DOHH2 (cell line): ENCODE data around the gene SH2B2.
A peak's percentile ranks its signal among the peaks of the same experiment; 100 is the strongest.
"Not testable (repeated sequence)": the region's sequence is repeated elsewhere in the genome, so short reads cannot be mapped to it uniquely, and the experiment has no call there.

Experiments
- H3F3A ChIP-seq: fragments of 200-600 bp; sonication (generic), shearing (Covaris generic); 2 replicates; pipeline ENCODE4 v1.6.0; 2016; ENCODE audit warnings: antibody characterized with exemption, mild to moderate bottlenecking; ENCODE audit not compliant: control insufficient read depth, insufficient read depth
- H3K27ac ChIP-seq: fragments of 200-600 bp; sonication (generic); 2 replicates; pipeline ENCODE4 v1.5.1; 2014; ENCODE audit warnings: low read depth, mild to moderate bottlenecking, low read length, moderate library complexity
- H3K27me3 ChIP-seq: fragments of 200-600 bp; sonication (generic); 2 replicates; pipeline ENCODE4 v1.6.1; 2014; ENCODE audit warnings: mild to moderate bottlenecking, low read length, mixed read lengths; ENCODE audit not compliant: control insufficient read depth
- H3K36me3 ChIP-seq: fragments of 200-600 bp; sonication (generic); 2 replicates; pipeline ENCODE4 v1.6.1; 2014; ENCODE audit warnings: mild to moderate bottlenecking, low read length, moderate library complexity, mixed read lengths; ENCODE audit not compliant: control insufficient read depth
- H3K4me1 ChIP-seq: fragments of 200-600 bp; sonication (generic); 2 replicates; pipeline ENCODE4 v1.6.1; 2014; ENCODE audit warnings: mild to moderate bottlenecking, low read length, mixed read lengths; ENCODE audit not compliant: control insufficient read depth
- H3K4me2 ChIP-seq: fragments of 200-600 bp; sonication (generic); 2 replicates; pipeline ENCODE4 v1.6.0; 2014; ENCODE audit warnings: mild to moderate bottlenecking, low read length, moderate library complexity
- H3K4me3 ChIP-seq: fragments of 200-600 bp; sonication (generic); 2 replicates; pipeline ENCODE4 v1.5.1; 2014; ENCODE audit warnings: mild to moderate bottlenecking, low read length, mixed read lengths
- H3K79me2 ChIP-seq: fragments of 200-600 bp; sonication (generic); 2 replicates; pipeline ENCODE4 v1.6.1; 2014; ENCODE audit warnings: mild to moderate bottlenecking, low read length, mixed read lengths; ENCODE audit not compliant: control insufficient read depth
- H3K9me2 ChIP-seq: fragments of 200-600 bp; sonication (generic); replicated peaks from 2 replicates; pipeline ENCODE4 v1.6.1; 2014; ENCODE audit warnings: mild to moderate bottlenecking, low read length, mixed read lengths; ENCODE audit not compliant: control insufficient read depth
- H3K9me3 ChIP-seq: fragments of 200-600 bp; sonication (generic); 2 replicates; pipeline ENCODE4 v1.6.1; 2014; ENCODE audit warnings: antibody characterized with exemption, low read length, mixed read lengths; ENCODE audit not compliant: control insufficient read depth, insufficient read depth
- H4K20me1 ChIP-seq: fragments of 200-600 bp; sonication (generic); 2 replicates; pipeline ENCODE4 v1.6.0; 2014; ENCODE audit warnings: low read depth, mild to moderate bottlenecking, antibody characterized with exemption, low read length, moderate library complexity; ENCODE audit not compliant: control insufficient read depth, insufficient read depth
- EZH2phosphoT487 ChIP-seq: fragments of 200-600 bp; sonication (generic); IDR thresholded peaks from 2 replicates; pipeline ENCODE4 v1.6.1; 2017; ENCODE audit warnings: borderline replicate concordance, mild to moderate bottlenecking, antibody characterized with exemption, low read length, moderate library complexity, mixed read lengths
- TF ChIP-seq, protein P1 (sequence below): fragments of 200-600 bp; sonication (generic); IDR thresholded peaks from one replicate; pipeline ENCODE4 v1.5.1; 2014; ENCODE audit warnings: antibody characterized with exemption, mild to moderate bottlenecking, low read depth, low read length; ENCODE audit not compliant: poor library complexity, severe bottlenecking

The SH2B2 gene

DNA sequence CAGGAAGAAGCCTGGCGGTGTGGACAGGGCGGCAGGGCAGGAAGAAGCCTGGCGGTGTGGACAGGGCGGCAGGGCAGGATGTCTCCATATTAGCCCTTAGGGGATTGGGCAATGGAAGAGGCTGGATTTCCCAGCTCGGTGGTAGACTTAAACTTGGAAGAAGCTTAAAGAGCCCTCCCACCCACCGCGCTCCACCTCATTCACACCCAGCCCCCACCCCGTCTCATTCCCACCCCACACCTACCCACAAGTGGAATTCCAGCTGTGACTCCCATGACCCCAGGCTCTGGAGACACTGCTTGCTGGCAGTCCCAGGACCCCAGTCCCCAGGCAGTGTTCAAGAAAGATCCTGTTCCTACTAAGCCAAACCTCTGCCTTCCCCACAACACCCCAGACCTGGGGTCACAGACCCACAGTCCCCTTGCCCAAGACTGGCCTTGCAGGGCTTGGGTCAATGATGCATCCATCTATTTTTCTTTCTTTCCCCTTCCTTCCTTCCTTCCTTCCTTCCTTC, 35.6 kb downstream of the SH2B2 start:
- no peak for TF ChIP-seq EZH2phosphoT487
- TF ChIP-seq, protein P1, sequence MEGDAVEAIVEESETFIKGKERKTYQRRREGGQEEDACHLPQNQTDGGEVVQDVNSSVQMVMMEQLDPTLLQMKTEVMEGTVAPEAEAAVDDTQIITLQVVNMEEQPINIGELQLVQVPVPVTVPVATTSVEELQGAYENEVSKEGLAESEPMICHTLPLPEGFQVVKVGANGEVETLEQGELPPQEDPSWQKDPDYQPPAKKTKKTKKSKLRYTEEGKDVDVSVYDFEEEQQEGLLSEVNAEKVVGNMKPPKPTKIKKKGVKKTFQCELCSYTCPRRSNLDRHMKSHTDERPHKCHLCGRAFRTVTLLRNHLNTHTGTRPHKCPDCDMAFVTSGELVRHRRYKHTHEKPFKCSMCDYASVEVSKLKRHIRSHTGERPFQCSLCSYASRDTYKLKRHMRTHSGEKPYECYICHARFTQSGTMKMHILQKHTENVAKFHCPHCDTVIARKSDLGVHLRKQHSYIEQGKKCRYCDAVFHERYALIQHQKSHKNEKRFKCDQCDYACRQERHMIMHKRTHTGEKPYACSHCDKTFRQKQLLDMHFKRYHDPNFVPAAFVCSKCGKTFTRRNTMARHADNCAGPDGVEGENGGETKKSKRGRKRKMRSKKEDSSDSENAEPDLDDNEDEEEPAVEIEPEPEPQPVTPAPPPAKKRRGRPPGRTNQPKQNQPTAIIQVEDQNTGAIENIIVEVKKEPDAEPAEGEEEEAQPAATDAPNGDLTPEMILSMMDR: no peak
- peaks cover 76% of the 10 kb centered on the region for H3K79me2 ChIP-seq
- no peaks in the 10 kb centered on the region for H3K27me3 ChIP-seq
- peak overlapping the region; percentile 26 for H3K4me2 ChIP-seq
- peaks cover 24% of the 10 kb centered on the region for H4K20me1 ChIP-seq
- H3F3A ChIP-seq: peaks cover 36% of the 10 kb centered on the region
- H3K4me1 ChIP-seq: peaks cover 70% of the 10 kb centered on the region
- H3K4me3 ChIP-seq: no peak overlapping the region
- H3K9me3 ChIP-seq: no peaks in the 10 kb centered on the region
- H3K36me3 ChIP-seq: peaks cover 97% of the 10 kb centered on the region
- H3K27ac ChIP-seq: peak overlapping the region; percentile 23; the same call in 1 of the 2 replicates
- H3K9me2 ChIP-seq: no peaks in the 10 kb centered on the region

GRCh38 chr7:102323914-102324195, 37.2 kb downstream of the SH2B2 start:
- H3K9me2 ChIP-seq: no peaks in the 10 kb centered on the region
- 0 out of 2 replicates have a peak overlapping the region, but pooled peaks have one; percentile 0 for H3K4me2 ChIP-seq
- peaks cover 66% of the 10 kb centered on the region for H3K4me1 ChIP-seq
- no peak overlapping the region for H3K4me3 ChIP-seq
- peaks cover 20% of the 10 kb centered on the region for H4K20me1 ChIP-seq
- peaks cover 38% of the 10 kb centered on the region for H3F3A ChIP-seq
- no peaks in the 10 kb centered on the region for H3K27me3 ChIP-seq
- no peak overlapping the region for H3K27ac ChIP-seq
- H3K79me2 ChIP-seq: peaks cover 92% of the 10 kb centered on the region
- no peaks in the 10 kb centered on the region for H3K9me3 ChIP-seq
- H3K36me3 ChIP-seq: peaks cover 93% of the 10 kb centered on the region
- TF ChIP-seq, protein P1: no peak
- no peak for TF ChIP-seq EZH2phosphoT487

DNA sequence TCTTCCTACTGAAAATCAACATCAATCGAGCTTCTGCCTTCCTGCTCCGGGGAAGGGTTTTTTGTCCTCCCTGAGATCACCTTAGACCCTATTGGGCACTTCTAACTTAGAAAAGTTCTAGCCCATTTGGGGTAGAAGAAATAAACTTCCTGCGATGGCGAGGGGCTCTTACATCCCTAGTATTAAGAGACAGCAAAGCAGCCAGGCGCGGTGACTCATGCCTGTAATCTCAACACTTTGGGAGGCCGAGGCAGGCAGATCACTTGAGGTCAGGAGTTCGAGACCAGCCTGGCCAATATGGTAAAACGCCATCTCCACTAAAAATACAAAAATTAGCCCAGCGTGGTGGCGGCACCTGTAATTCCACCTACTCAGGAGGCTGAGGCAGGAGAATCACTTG, 38.4 kb downstream of the SH2B2 start:
- not testable (repeated sequence) for H3K9me3 ChIP-seq, H3K4me3 ChIP-seq, H3K9me2 ChIP-seq, H3K27ac ChIP-seq, H3K4me2 ChIP-seq, H3K27me3 ChIP-seq
- Histone ChIP-seq H3K36me3 (peaks cover 80% of the 10 kb centered on the region), H3K79me2 (peaks cover 93% of the 10 kb centered on the region), H4K20me1 (peaks cover 18% of the 10 kb centered on the region), H3F3A (peaks cover 38% of the 10 kb centered on the region), H3K4me1 (peaks cover 68% of the 10 kb centered on the region)

DNA sequence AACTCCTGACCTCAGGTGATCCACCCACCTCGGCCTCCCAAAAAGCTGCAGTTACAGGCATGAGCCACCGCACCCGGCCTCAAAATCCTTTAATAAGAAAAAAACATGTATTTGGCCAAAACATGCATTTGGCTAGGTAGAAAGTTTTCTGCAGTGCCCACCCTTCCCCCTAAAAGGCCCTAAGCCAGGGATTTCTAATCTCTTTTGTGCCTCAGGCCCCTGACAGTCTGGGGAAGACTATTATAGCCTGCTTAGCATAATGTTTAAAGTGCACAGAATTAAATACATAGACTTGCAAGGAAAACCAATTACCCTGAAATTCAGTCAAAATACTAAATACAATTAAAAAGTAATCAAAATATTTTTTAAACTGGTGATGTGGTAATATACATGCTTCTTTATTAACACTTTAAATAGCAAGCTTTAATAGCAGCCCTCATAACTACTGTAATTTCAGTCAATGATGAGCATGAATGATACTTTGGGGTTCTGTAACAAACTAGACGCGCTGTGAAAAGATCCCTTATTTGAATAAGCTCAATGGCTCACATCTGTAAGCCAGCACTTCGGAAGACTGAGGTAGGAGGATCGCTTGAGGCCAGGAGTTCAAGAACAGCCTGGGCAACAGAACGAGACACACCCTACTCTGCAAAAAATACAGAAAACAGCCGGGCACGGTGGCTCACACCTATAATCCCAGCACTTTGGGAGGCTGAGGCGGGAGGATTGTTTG, 39.7 kb downstream of the SH2B2 start:
- Histone ChIP-seq H3K4me2 (peak overlapping the region; percentile 81), H3K4me1 (peaks cover 69% of the 10 kb centered on the region), H3K27me3 (no peaks in the 10 kb centered on the region), H3F3A (peaks cover 46% of the 10 kb centered on the region), H3K4me3 (peak overlapping the region; percentile 92), H4K20me1 (peaks cover 13% of the 10 kb centered on the region; the same call in 1 of the 2 replicates), H3K9me2 (no peaks in the 10 kb centered on the region), H3K36me3 (peaks cover 70% of the 10 kb centered on the region), H3K9me3 (no peaks in the 10 kb centered on the region), H3K27ac (peak overlapping the region; percentile 93), H3K79me2 (peaks cover 95% of the 10 kb centered on the region)
- no peak for TF ChIP-seq EZH2phosphoT487

DNA sequence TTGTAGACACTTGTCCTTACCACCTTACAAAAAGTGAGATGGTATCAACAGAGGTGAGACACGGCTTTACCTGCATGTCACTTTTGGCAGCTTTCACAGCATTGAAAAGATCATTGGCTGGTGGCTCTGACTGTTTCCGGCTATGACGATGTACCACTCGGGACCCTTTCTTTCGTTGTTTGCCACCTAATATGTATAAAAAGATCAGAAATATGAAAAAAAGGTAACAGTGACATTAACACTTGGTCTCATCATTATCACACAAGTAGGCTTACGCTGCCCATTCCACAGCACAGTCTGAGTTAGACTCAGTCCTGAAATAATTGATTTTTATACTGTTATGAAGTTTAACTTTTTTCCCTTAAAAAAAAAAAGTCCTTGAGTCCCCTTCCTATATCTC, 40.5 kb downstream of the SH2B2 start:
- peaks cover 73% of the 10 kb centered on the region for H3K4me1 ChIP-seq
- not testable (repeated sequence) for H3K9me3 ChIP-seq, H3K9me2 ChIP-seq, H3K27me3 ChIP-seq
- peak overlapping the region; percentile 81 for H3K4me2 ChIP-seq
- peaks cover 10% of the 10 kb centered on the region; the same call in 1 of the 2 replicates for H4K20me1 ChIP-seq
- H3K79me2 ChIP-seq: peaks cover 96% of the 10 kb centered on the region
- peaks cover 62% of the 10 kb centered on the region for H3K36me3 ChIP-seq
- peak overlapping the region; percentile 92 for H3K4me3 ChIP-seq
- H3F3A ChIP-seq: peaks cover 53% of the 10 kb centered on the region
- H3K27ac ChIP-seq: peak overlapping the region; percentile 93

DNA sequence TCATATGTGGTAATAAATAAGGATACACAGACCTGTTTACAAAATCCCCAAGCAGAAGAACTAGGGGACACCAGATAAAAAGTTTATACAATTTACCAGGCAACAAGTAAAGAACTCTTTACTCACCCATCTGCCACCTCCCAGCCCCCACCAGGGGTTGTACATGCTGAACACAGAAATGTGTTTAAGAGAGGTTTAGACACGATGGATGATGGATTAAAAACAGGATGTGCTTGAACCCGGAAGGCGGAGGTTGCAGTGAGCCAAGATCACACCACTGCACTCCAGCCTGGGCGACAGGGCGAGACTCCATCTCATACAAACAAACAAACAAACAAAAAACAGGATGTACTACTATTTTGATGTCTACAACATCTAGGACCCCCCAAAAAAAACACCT, 42.2 kb downstream of the SH2B2 start:
- Histone ChIP-seq H4K20me1 (peaks cover 10% of the 10 kb centered on the region; the same call in 1 of the 2 replicates), H3K79me2 (peaks cover 97% of the 10 kb centered on the region), H3K4me2 (peak overlapping the region; percentile 83), H3K27ac (peak overlapping the region; percentile 93), H3F3A (peaks cover 51% of the 10 kb centered on the region), H3K4me3 (peak overlapping the region; percentile 92), H3K36me3 (peaks cover 46% of the 10 kb centered on the region), H3K4me1 (peaks cover 76% of the 10 kb centered on the region)
- H3K9me3 ChIP-seq, H3K9me2 ChIP-seq, H3K27me3 ChIP-seq: not testable (repeated sequence)
